GM18873 (cell line): ENCODE results near the gene EMX2.

Experiments used
- ATAC-seq: cut with Tn5 transposase; IDR thresholded peaks from one replicate; pipeline ENCODE4 v1.9.1; 2021; ENCODE audit warnings: mild to moderate bottlenecking, moderate library complexity, moderate number of reproducible peaks; ENCODE audit not compliant: unreplicated experiment, low FRiP score

EMX2 gene

DNA sequence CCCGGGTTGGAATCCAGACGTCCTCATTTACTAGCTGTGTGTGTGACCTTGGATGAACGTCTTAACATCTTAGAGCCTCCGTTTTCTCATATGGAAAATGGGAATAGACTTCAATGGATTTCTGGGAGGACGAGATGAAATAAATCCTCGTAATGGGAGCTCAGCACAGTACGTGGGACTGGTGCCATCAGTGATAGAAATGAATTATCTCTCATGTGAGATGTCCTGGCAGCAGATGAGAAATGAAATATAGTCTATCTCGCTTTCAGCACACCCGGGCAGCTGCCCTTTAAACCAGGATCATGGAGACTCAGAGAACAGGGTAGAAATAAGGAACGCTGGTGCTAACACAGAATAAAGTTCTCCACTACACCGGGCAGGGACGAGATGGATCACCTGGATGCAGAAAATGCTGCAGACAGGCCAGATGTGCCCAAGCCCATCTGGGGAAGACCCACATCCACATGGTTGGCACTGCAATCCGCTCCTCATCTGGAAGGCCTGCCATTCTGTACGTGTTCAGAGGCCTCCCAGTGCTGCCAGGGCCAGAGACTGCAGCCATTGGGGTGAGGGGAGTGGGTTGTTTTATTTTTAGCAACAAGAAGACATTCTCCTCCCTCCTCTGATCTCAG lies 11.1 kb upstream of the EMX2 start:
- no peak for ATAC-seq

DNA sequence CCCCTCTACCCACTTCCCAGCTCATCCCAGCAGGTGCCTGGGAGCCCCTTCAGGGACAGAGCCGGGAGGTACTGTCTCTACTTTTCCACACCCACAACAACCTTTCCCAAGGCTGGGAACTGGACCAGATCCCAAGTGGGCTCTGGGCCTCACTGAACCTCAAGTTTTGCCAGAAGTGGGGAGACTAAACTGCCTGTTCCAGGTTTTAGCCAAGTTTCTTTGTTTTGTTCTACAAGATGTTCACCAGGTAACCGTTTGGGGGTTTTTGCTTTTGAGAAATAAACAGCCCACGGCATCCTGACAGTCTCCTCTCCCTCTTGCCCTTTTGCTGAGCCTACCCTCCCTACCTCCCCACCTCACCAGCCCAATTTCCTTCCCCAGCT lies 10.6 kb upstream of the EMX2 start:
- no peak for ATAC-seq

DNA sequence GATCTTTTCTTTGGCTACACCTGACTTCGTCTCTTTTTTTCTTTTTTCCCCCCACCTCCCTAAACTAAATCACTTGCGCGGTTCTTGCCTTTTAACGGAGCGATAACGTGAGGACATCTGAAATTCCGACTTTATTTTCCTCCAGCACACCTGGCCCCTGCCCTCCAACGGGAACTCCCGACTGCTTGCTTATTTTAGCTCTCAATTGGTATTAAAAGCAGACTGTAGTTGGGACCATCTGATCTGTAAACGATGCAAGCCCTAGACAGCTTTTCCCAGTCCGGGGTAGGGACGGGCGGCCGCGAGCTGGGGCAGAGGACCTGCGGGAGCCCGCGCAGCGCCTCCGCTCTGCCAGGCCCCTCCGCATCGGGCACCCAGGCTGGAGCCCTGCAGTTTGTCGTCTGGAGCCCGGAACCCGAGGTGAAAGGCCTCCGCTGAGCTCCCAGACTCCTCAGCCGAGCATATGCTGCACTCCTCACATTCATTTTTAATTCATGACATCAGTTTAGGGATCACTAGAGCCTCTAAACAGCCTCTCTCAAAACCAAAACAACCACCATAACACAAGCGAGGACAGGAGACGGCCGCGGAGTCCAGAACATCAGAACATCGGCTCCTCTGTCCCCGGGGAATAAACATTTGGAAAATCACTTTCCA lies 10.0 kb upstream of the EMX2 start:
- ATAC-seq, result no peak

DNA sequence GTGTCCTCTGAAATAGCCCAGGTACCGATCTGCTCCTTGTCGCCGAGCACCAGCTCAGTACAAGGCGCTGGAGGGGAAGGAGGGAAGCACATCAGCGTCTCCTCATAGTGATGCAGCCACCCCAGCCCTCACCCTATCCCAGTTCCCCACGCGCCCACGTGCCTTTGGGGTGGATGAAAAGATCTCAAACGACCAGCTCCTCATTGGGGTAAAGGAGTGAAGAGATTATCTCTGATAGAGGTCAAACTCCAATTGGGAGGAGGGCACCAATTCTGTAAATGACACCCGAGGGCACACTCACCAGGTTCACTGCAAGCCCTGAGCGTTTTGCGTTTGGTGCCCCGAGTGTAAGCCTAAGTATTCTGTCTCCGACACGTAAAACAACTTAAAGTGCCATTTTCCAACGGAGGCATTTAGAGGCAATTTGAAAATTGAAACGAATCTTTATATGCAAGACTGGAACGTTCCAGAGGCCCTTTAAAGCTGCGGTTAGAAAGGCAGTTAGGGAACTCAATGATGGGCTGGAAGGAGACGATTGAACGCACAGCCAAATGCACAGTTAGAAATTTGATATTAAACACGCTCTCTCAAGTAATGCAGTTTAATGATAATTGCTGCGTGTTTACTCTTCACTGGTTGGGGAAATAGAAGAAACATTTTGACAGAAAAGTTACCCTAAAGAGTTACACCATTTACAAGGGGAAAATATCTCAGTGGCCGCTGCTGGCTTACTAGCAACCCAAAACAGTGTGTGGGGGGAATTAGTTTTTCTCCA lies 8.9 kb upstream of the EMX2 start:
- ATAC-seq, result no peak

DNA sequence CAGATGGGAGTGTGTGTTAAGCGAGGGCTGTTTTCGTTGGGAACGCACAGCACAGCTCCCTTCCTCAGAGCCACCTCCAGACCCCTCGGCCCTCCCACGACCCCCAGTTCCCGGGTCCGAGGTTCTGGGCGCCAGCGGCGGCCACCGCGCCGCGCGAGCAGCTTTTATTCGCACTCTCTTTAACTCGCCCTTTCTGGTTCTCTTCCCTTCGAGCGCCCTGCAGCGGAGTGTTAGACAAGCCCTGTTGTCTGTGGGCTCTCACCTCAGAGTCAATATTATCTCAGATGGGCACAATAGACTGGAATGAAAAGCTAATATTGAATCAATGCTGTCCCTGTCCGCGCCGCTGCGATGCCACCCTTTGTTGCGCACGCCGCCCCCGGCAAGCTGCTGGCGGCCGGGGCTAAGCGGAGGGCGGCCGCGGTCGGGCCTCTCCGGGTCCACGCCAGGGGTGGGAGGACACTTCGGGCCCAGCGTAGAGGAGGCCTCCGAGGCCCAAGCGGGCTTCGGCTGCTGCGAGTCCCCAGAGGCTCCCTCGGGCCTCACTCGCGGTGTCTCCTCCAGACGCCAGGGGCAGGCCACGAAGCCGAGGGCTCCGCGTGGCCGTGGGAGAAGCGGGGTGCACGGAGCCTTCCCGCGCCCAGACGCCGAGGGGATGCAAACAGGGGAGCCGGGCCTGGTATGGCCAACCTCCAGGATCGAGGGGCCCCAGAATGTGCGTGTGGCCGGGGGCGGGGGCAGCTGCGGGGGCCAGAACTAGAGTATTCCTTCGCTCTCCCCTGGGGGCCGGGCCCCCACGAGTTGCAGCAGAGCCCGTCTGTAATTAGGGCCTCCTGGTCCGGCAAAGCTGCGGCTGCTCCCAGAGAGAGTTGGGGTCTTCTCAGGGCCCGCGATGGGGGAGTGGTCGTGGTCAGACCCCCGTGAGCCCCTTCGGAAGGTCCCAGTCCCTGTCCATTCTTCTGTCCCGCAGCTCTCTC lies 7.9 kb upstream of the EMX2 start:
- no peak for ATAC-seq

DNA sequence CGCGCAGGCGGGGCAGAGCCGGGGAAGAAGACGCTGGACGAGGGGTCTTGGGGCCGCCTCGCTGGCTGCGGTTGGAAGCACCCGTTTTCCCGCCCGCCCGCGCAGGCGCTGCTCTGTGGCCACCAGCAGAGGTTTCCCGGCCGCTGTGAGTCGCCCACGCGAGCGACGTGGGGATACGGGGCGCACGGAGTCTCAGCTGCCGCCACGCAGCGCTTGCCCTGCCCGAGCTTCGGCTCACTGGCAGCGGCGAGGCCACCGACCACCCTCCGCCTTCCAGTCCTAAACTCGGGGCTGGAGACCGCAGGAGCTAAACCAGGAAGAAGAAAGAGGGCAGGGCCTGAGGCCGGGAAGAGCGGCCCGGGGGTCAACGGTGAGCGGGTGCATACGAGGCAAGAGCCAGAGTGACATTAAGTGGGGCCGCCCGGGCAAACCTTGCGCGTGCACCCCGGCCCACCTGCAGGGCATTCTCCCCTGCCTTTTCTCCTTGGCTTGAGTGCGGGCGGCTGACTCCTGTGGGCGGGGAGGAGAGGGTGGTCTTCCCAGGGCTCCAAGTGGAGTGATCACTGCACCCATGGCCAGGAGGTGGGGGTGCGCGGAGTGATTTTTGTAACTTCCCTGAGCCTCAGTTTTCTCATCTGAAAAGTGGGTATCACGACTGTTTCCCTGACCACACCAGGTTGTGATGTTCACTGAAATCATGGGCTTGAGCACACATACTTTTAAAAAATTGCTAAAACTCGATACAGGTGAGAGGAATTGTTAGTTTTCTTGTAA lies 7.1 kb upstream of the EMX2 start:
- no peak for ATAC-seq

DNA sequence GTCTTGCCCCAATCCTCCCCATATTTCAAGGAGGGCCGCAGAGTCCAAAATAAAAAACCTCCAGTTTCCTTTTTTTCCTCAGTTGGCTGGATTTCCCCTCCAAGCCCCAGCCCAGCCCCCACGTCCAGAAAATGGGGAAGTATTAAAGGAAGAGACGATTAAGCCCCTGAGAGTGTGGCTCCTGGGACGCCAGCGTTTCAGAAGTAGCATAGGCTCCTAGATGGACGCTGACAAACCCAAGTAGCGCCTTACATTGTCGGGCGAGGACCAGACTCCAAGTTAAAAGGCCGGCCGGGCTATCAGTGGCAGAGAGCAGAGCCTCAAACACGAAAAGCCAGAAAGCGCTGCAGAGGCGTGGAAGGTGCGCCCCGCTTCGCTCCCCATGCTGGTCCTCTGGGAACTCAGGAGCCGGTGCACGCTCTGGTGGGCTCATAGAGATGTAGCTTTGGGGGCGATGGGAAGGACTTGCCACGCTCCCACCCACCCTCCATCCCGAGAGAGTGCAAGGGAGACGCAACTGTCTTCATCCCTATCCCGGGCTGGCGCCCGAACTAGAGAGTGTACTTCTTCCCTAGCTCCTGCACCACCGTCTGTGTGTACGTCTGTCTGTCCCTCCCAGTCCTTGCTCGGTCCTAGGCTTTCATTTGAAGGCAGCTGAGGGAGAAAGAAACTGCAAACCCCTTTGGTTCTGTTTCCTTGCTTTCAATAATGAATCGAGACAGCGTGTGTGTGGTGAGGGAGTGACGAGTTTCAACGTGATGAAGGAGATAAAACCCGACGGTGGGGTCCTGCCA lies 6.3 kb upstream of the EMX2 start:
- ATAC-seq, result no peak

DNA sequence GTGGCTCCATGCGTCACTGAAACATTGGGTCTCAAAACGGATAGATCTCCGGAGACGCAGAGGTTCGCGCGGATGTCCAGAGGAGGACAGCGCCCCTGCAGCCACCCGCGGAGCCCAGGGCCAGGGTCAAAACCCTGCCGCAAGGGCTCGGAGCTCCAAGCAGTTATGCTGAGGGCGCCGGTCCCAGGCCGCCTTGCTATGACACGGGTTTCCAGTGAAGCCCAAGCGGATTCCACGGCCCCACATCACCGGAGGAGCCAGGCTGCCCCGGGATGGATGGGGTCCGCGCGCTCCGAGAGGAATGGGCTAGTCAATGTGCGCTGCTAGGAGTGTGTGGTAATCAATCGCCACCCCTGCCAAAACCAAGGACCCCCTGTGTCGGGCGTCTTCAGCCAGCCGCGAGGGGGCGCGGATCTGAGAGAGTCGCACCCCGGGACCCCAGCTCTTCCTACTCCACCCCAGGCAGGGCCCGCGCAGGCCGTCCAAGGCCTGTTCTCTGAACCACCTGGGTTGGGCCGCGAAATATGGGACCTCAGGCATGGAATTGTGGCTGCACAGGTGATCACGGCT lies 5.6 kb upstream of the EMX2 start:
- no peak for ATAC-seq

DNA sequence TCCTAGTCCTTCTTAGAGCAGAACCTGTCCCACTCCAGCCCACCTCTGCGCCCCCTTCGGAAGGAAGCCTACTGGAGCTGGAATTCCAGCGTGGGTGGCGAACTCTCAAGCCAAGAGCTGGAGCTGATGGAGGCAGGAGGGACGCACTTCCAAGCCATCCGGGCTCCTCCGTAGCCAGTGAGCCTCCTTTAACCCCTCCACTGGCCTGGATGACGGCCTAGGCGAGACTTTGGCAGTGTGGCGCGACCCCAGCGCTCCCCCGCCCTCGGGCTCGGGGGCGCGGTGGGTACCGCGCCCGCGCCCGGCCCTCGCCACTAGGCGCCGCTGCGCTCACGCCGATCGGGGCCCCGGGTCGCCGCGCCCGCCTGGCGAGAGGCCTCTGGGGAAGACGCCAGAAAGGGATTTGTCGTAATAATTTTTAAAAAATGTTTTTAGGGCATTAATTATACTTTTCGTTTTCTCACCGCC lies 5.1 kb upstream of the EMX2 start:
- ATAC-seq, result no peak

DNA sequence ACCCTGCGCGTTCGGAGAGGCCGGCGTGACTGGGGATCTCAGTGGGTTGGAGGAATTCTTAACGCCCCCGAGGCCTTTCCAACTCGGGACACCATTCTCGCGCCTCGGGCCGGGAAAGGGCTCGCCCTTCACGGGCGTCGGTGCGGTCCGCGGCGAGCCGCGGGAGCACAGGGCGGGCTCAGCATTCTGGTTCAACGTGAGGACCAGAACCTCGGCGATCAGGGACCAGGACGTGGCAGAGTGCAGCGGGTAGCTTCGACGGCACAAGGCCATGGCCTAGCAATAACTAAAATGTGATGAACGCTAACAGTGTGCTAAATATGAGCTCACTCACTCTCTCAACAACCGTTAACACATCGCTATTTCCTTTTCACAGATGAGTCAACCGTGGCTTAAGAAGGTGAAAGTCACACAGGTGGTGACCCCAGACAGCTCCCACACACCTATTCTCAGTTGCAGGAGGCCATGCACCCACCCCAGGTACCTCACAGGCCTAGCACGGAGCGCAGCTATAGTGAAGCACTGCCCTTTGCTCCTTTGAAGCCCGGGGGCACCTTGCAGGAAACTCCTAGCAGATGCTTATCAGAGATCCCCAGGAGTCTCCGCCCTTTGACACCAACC lies 4.5 kb upstream of the EMX2 start:
- ATAC-seq, result no peak

DNA sequence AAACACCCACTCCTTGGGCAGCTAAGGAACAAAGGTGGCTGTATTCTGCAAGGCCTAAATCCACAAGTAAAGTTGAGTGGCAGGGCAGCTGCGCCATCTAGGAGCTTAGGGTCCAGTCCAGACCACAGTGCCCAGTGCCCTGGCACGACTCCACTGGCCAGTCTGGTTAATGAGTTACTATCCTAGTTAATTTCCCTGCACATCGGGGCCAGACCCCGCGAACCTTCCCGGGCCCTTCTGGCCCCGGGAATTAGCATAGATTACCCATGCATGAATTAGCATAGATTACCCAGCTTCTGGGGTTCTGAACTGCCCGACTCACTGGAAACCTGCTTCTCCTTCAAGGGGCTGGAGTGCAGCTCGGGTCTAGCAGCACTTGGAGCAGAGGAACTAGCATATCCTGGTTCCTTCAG lies 3.2 kb upstream of the EMX2 start:
- ATAC-seq, result no peak

DNA sequence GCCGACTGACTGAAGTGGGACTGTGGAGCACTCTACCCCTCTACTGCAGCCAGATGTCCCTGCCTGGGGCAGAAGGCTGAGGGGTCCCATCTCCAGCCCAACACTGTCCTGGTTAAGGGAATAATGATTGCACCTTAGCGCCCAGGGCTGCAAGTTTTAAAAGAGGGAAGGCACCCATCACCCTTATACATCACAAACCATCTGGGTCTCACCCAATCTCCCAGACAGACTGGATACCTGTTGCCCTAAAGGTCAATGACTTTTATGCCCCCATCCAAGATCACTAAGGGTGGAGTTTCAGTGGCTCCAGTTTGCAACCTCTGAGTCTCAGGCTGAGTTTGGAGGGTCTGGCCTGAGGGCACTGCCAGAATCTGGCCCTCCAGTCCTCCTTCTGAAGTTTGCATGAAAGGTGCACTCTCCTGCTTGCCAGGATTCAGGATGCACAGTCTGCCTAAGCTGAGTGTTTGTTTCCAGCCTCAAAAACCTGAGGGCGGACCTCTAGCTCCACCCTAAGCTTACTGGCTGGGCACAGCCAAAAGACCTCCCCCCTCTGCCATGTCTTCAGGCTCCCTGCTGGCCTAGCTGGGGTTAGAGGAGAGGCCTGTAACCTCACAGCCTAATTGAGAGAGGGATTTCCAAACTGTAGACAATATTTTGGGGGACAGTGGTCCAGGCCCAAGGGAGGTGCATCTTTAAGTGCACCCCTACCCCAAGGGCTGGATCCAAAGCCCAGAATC lies 2.5 kb upstream of the EMX2 start:
- no peak for ATAC-seq

DNA sequence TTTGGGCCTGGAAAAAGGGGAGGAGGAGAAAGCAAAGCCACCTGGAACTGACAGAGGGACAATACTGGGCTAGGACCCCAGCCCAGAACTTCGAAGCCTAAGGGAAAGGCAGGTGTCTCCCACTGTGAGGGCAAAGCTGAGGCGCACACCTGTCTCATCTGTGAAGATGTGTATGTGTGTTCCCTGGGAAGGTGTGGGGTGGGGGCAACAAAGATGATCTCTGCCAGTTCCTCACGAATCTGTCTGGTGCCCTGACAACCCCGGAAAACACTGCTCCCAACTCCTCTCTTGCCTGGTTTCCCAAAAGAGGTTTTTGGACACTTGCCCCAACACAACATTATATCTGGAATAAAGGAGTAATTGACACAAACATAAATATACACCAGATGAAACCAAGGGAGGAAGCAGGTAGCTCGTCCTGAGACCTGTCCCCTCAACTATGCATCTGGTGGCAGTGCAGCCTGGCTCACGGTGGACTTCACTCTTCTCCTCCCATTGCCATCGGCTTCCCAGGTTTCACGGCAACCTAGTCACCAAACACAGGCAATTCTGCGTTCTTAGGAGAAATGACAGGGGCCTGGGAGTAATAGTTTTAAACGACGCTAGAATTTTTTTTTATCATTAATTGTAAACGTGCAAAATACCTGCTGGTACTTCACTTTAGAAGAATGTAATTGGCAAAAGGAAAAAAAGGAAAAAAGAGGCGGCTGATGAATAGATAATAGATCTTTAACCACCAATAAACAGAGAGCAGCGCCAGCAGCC lies 1.7 kb upstream of the EMX2 start:
- no peak for ATAC-seq

DNA sequence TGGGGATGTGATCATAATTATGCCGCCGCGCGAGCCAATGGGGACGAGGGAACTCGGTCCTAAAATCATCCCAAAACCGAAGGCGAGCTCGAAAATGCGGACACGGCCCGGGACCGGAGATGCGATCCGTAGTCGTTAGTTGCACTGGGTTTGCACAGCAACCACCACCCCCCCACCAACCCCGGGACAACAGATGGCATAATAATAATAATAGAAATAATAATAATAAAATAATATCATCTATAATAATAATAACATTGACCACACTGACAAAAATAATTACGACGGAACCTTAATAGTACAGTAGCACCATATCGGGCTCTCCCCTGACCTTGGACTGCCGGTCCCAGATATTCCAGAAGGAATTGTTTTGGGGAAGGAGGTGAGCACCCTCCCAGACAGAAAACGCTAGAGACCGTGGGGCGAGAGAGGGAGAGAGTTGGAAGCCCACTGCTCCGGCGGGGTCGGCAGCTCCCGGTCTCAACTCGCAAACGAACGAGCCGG lies 1.1 kb upstream of the EMX2 start:
- no peak for ATAC-seq

DNA sequence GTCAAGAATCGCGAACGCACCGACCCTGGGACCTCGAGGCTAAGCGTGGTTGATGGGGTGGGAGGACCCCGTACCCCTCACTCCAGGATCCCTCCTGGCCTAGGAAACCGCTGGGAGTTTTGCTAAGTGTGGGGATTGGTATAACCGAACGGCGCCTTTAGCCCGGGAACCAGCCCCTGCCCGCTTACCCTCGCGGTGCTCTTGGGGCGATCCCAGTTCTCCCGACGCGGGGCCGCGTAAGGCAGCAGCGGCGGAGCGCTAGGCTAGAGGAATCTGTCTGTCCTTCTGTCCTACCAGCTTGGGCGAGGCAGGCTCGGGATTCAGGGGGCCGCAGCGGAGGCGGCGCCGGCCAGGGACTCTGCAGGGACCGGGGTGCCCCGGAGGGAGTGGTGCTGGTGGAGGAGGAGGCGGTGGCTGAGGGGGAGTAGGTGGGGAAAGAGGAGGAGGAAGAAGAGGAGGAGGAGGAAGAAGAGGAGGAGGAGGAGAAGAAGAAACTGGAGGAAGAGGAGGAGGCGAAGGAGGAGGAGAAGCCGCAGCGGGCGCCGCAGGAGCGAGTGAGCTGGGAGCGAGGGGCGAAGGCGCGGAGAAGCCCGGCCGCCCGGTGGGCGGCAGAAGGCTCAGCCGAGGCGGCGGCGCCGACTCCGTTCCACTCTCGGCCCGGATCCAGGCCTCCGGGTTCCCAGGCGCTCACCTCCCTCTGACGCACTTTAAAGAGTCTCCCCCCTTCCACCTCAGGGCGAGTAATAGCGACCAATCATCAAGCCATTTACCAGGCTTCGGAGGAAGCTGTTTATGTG lies 439 bp upstream of the EMX2 start:
- no peak for ATAC-seq
